CD4-positive, alpha-beta T cell (primary cell): Measurements from ENCODE around the gene PAK1. TPM values are rescaled to one million over a fixed set of nuclear protein-coding genes. Genes with fewer than 3 reads are reported as not detected.

Experiments
- ATAC-seq: fragments of 200-7000 bp; cut with Tn5 transposase; one replicate; pipeline ENCODE4 v1.10.0; 2022; ENCODE audit warnings: mild to moderate bottlenecking; ENCODE audit not compliant: poor library complexity
- CTCF ChIA-PET: fragments of 350-600 bp; sonication (Branson Sonifier 250); formaldehyde crosslinking; loops from one replicate; lab custom pipeline; 2021; ENCODE audit warnings: antibody characterized with exemption, inconsistent platforms; lab: Charles Lee
- POLR2A ChIA-PET: fragments of 350-600 bp; sonication (Branson Sonifier 250); formaldehyde crosslinking; loops from one replicate; lab custom pipeline; 2021; ENCODE audit warnings: antibody characterized with exemption, inconsistent platforms; lab: Charles Lee
- DNase-seq, 14 experiments: peaks; one replicate each; pipeline ENCODE4 v3.0.0-alpha.2; 2013 to 2020; ENCODE audit warnings: mixed read lengths in 2 of 14
- H3K27ac ChIP-seq, 2 donors: one replicate each; pipeline versions ENCODE4 v1.5.1 to v1.7.0; 2013; ENCODE audit warnings: low read length in 2 of 2, low read depth in 1 of 2, mild to moderate bottlenecking in 1 of 2
- H3K27me3 ChIP-seq, 2 experiments: 1 replicate in 1 of 2; 2 replicates in 1 of 2; pipeline versions ENCODE4 v1.6.1 to v1.7.0; 2013; ENCODE audit warnings: low read length in 2 of 2, control low read depth in 1 of 2, mild to moderate bottlenecking in 1 of 2, moderate library complexity in 1 of 2; ENCODE audit not compliant: insufficient read depth in 2 of 2, control insufficient read depth in 1 of 2
- H3K36me3 ChIP-seq: one replicate; pipeline ENCODE4 v1.6.1; 2013; ENCODE audit warnings: low read length, control low read depth; ENCODE audit not compliant: insufficient read depth
- H3K4me1 ChIP-seq: one replicate; pipeline ENCODE4 v1.6.1; 2013; ENCODE audit warnings: low read length, control low read depth; ENCODE audit not compliant: insufficient read depth
- H3K4me3 ChIP-seq: one replicate; pipeline ENCODE4 v1.5.1; 2013; ENCODE audit warnings: mild to moderate bottlenecking, low read length, moderate library complexity
- H3K9me3 ChIP-seq, 2 experiments: 1 replicate in 1 of 2; 2 replicates in 1 of 2; pipeline versions ENCODE4 v1.6.1 to v1.7.0; 2013; ENCODE audit warnings: low read length in 2 of 2, mild to moderate bottlenecking in 2 of 2, control low read depth in 1 of 2, moderate library complexity in 1 of 2; ENCODE audit not compliant: control insufficient read depth in 1 of 2, insufficient read depth in 1 of 2
- H3K27ac Mint-ChIP-seq: one replicate; pipeline ENCODE4 v1.8.0; 2020; ENCODE audit warnings: mixed read lengths
- H3K27me3 Mint-ChIP-seq: one replicate; pipeline ENCODE4 v1.8.0; 2021; ENCODE audit warnings: mixed read lengths
- H3K36me3 Mint-ChIP-seq: one replicate; pipeline ENCODE4 v1.8.0; 2021; ENCODE audit warnings: low read depth, mixed read lengths
- H3K4me1 Mint-ChIP-seq: one replicate; pipeline ENCODE4 v1.8.0; 2021; ENCODE audit warnings: low read depth, mixed read lengths
- H3K4me3 Mint-ChIP-seq: one replicate; pipeline ENCODE4 v1.8.0; 2020; ENCODE audit warnings: mild to moderate bottlenecking, mixed read lengths
- H3K9me3 Mint-ChIP-seq: one replicate; pipeline ENCODE4 v1.8.0; 2020; ENCODE audit warnings: mixed read lengths
- CTCF ChIP-seq: fragments of 200-600 bp; IDR thresholded peaks from one replicate; pipeline ENCODE4 v1.8.0; 2022; ENCODE audit warnings: antibody characterized with exemption, mild to moderate bottlenecking
- intact Hi-C, 2 experiments: fragments of 100-400 bp; cut with DNase I in 1 of 2; cut with micrococcal nuclease in 1 of 2; formaldehyde crosslinking; loops; one replicate each; pipeline versions ENCODE4 v1.15.1 to v1.9.0; 2023 to 2025; cut with DNase I, micrococcal nuclease
- total RNA-seq, 174 experiments: library from RNA in 2 of 174; stranded (reverse) in 2 of 174; gene quantifications; one replicate each; pipeline ENCODE4 v1.2.3 and lab custom pipeline; 2021 to 2026

The PAK1 gene
- total RNA-seq, 2 experiments from 2014 or later = 6.9 to 12.6 TPM

DNA sequence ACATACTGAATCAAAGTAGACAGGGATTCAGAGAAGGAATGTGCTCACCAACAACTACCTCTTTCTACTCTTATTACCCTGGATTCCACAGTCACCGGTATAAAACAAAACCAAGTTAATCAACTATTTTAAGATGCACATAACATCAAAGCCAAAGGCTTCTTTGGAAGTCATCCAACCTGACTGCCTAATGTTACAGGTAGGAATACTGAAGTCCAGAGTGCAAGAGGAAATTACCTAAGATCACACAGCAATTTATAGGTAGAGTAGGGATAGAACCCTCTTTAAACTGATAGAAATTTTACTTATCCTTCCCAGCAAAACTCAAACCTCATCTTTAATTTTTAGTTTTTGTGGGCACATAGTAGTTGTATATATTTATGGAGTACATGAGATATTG lies 76.3 kb downstream of the PAK1 start:
- intact Hi-C loops = no loop called here
- no peak for DNase-seq
- no peak for ATAC-seq
- TF ChIP-seq CTCF = no peak
- Histone ChIP-seq H3K27ac (no peak overlapping the region), H3K4me1 (no peaks in the 10 kb centered on the region), H3K36me3 (no peaks in the 10 kb centered on the region), H3K9me3 (no peaks in the 10 kb centered on the region), H3K4me3 (no peak overlapping the region), H3K27me3 (no peaks in the 10 kb centered on the region)
- Mint-ChIP-seq H3K9me3 (no peaks in the 10 kb centered on the region), H3K27me3 (no peaks in the 10 kb centered on the region), H3K27ac (no peak overlapping the region), H3K4me3 (no peak overlapping the region), H3K4me1 (peaks cover 4% of the 10 kb centered on the region), H3K36me3 (no peaks in the 10 kb centered on the region)
- ChIA-PET POLR2A (no interaction called here), CTCF (no interaction called here)

DNA sequence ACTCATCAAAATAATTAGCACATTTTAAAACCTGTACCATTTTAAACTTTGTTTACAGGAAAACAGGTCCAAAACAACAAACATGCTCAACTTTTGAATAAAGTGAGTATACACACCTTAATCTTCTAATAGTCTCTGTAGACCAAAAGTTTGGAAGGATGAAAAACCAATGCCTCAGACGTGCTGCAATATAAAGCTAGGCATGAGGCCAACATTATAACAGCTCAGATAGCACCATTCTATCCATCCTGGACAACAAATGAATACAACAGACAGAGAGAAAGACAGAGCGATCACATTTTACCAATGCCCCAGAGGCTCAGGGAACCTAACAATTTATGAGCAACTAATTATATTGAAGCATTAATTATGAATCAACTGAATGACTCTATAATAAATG lies 77.0 kb downstream of the PAK1 start:
- ChIA-PET CTCF (interaction anchor here (1.2 kb wide), 1 partner anchor 10 kb away, joined by 3 read pairs; no protein-coding TSS in a partner anchor), POLR2A (interaction anchor here (1.1 kb wide), 1 partner anchor 15 kb away, joined by 3 read pairs; no protein-coding TSS in a partner anchor)
- TF ChIP-seq CTCF = no peak
- Histone ChIP-seq H3K36me3 (no peaks in the 10 kb centered on the region), H3K27ac (no peak overlapping the region), H3K27me3 (no peaks in the 10 kb centered on the region), H3K4me1 (no peaks in the 10 kb centered on the region), H3K9me3 (no peaks in the 10 kb centered on the region), H3K4me3 (no peak overlapping the region)
- no peak for ATAC-seq
- no peak for DNase-seq
- intact Hi-C loops = no loop called here
- H3K9me3 Mint-ChIP-seq = no peaks in the 10 kb centered on the region
- peaks cover 4% of the 10 kb centered on the region for H3K4me1 Mint-ChIP-seq
- H3K27ac Mint-ChIP-seq = no peak overlapping the region
- no peak overlapping the region for H3K4me3 Mint-ChIP-seq
- H3K36me3 Mint-ChIP-seq = peaks cover 1% of the 10 kb centered on the region
- no peaks in the 10 kb centered on the region for H3K27me3 Mint-ChIP-seq

DNA sequence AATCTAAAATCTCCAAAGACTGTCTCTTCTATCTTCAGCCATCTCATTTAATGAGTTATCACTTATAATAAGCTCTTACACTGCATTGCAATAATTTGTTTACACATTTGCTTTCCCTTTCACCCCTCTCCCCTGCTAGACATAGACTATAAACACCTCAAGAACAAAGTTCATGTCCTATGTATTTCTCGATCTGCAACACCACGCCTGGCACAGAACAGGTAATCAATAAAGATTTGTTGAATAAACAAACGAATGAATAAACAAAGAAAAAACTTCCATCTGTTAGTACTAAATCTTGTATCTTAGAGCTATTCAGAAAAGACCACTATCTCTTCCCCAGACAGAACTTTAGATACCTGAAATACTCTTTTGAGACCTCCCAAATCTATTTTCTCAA lies 77.6 kb downstream of the PAK1 start:
- Mint-ChIP-seq H3K4me1 (no peaks in the 10 kb centered on the region), H3K27ac (no peak overlapping the region), H3K27me3 (no peaks in the 10 kb centered on the region), H3K36me3 (peaks cover 6% of the 10 kb centered on the region), H3K4me3 (no peak overlapping the region), H3K9me3 (no peaks in the 10 kb centered on the region)
- Histone ChIP-seq H3K4me3 (no peak overlapping the region), H3K9me3 (no peaks in the 10 kb centered on the region), H3K27ac (no peak overlapping the region), H3K4me1 (no peaks in the 10 kb centered on the region), H3K36me3 (peaks cover 3% of the 10 kb centered on the region), H3K27me3 (no peaks in the 10 kb centered on the region)
- CTCF ChIA-PET = interaction anchor here (1.2 kb wide), 1 partner anchor 9 kb away, joined by 3 read pairs; no protein-coding TSS in a partner anchor
- POLR2A ChIA-PET = interaction anchor here (1.1 kb wide), 1 partner anchor 16 kb away, joined by 3 read pairs; no protein-coding TSS in a partner anchor
- no peak for ATAC-seq
- TF ChIP-seq CTCF = no peak
- no peak for DNase-seq
- intact Hi-C loops = no loop called here
